ENCODE measurements around the gene MSX1.

MSX1 gene

DNA sequence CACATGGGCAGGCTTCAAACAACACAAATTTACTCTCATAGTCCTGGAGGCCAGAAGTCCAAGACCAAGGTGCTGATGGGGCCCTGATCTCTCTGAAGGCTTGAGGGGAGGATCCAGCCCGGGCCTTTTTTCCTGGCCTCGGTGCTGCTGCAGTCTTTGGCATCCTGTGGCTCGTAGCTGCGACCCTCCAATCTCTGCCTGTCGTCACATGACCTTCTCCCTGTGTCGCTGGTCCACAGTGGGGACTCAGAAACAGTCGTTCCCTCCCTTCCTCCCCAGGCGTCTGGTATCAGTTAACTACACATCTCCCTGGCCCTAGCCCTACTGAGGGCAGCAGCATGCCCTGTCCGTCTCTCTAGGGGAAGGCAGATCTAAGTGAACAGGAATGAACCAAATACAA lies 19.1 kb upstream of the MSX1 start:
- H3K4me3 ChIP-seq (ENCODE audit: low read length) = no peak overlapping the region
- TF ChIP-seq CTCF (conservative IDR thresholded peaks at IDR 0.05; ENCODE audit: low read length) = no peak
- DNase-seq (ENCODE audit: low read depth) = no peak

DNA sequence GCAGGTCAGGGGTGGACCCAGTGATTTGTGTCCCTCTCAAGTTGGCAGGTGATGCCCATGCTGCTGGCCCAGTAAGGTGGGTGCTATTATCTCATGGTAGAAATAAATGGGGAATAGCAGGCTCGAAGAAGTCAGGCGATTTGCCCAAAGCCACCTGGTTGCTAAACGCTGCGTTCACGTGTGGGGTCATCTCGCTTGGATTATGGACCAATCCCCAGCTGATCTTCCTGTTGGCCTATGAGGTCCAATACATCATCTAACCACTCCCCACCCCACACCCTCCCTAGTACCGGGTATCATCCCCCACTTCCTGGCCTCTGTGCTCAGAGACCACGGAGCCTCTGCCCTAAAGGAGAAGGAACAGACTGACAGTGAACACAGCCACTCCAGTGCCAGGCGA lies 18.3 kb upstream of the MSX1 start:
- TF ChIP-seq CTCF (conservative IDR thresholded peaks at IDR 0.05; ENCODE audit: low read length) = no peak
- no peak for DNase-seq (ENCODE audit: low read depth)

DNA sequence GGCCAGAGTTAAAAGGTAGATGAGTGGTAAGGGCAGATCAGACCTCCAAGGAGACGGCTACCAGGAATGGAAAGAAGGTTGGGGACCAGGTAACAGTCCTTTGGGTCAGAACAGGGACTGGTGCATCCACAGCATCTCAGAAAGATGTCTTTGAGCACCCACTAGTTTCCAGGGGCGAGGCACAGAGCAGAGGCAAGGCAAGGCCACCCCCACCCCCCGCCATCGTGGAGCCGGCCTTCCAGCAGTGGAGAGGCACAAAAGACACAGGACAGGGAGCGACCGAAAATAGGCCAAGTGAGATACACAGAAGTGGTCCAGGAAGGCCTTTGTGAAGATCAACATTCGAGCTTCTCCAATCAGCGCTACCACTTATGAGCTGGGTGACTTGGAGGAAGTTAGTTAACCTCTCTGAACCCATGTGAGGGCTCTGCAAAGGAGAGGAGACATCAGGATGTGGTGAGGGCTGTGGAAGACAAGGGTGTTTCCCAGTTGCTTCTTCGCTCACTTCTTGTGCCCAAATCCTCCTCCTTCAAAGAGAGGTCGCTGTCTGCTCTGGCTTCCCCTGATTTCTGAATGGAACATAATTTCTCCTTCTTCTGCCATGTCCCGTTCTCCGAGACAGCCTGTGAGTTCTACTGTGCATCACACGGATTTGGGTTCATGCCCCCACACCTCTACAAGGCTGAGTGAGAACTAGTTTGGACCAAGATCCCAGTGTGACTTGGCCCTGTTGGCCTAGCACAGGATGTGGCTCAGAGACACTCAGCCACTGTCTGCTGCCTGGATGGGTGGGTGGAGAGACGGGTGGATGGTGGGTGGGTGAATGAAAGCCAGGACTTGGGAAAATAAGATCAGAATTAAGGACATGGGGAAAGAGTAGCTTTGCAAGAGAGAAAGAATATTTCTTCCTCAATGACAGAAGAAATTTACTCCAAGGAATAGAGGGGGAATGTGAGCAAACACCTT lies 16.7 kb upstream of the MSX1 start:
- DNase-seq (ENCODE audit: low read depth) = no peak
- TF ChIP-seq CTCF (conservative IDR thresholded peaks at IDR 0.05; ENCODE audit: low read length) = no peak
- H3K4me3 ChIP-seq (ENCODE audit: low read length) = no peak overlapping the region

More for the DNA sequence above, 18.3 kb upstream of the MSX1 start:
- no peak overlapping the region for H3K4me3 ChIP-seq (ENCODE audit: low read length)

DNA sequence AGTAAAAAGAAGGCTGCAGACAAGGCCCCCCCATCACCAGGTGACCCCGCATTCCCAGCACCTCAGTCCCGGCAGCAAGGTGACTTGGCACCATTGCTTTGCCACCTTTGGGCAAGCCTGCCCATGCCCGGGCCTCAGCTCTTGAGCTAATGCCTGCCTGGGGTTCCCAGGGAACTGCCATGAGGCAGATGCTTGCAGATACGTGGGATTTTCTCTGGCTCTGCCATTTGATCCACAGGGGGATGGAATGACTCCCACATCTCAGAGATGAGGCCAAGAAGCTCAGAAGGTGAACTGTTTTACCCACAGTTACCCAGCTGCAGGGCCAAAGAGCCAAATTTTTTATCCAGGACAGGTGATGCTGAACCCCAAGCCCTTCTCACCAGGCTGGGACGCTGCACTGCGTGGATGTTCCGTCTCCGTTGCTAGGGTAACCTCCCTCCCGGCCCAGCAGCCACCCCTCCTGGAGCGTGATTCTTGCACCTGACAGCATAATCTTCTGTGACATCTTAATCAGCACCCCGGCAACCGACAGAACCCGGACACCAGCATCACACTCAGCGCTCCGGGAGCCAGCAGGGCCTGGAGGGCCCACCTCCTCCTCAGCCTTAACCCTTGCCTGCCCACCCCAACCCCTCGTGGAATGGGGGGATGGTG lies 15.7 kb upstream of the MSX1 start:
- no peak for DNase-seq (ENCODE audit: low read depth)
- no peak for TF ChIP-seq CTCF (conservative IDR thresholded peaks at IDR 0.05; ENCODE audit: low read length)

GRCh38 chr4:4845027-4845426 lies 14.4 kb upstream of the MSX1 start:
- H3K4me3 ChIP-seq (ENCODE audit: low read length) = no peak overlapping the region
- TF ChIP-seq CTCF (conservative IDR thresholded peaks at IDR 0.05; ENCODE audit: low read length) = no peak
- no peak for DNase-seq (ENCODE audit: low read depth)

More for the DNA sequence above, 15.7 kb upstream of the MSX1 start:
- H3K4me3 ChIP-seq (ENCODE audit: low read length) = no peak overlapping the region

DNA sequence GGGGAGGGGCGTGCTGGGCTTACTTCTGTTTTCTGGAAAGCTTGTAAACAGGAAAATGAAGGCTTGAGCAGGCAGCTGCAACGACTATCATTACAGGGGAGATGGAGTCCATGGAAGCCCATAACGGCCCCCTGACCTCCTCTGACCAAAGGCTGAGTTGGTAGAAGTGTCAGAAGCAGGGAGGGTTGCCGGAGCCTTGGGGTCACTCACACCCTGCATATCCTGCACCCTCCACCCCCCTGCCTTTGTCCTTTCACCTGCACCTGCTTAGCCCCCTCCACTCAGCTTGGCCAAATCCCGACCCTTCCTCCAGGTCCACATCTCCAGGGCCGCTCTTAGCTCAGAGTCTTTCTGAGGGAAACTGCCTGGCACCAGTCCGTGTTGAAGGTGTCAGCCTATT lies 12.5 kb upstream of the MSX1 start:
- no peak for DNase-seq (ENCODE audit: low read depth)
- H3K4me3 ChIP-seq (ENCODE audit: low read length) = no peak overlapping the region
- TF ChIP-seq CTCF (conservative IDR thresholded peaks at IDR 0.05; ENCODE audit: low read length) = no peak

Measured in AG10803 (cell line).